GM20000 (cell line): Measurements from ENCODE around the gene FBXW7.

Source experiments
- DNase-seq: peaks from one replicate; pipeline ENCODE4 v3.0.0; 2012; ENCODE audit warnings: low spot score
- TF ChIP-seq, protein P1 (sequence below): IDR thresholded peaks from 2 replicates; pipeline ENCODE4 v1.5.1; 2012; ENCODE audit warnings: mild to moderate bottlenecking, control low read depth; ENCODE audit errors: extremely low read depth, missing control alignments

Gene FBXW7

DNA sequence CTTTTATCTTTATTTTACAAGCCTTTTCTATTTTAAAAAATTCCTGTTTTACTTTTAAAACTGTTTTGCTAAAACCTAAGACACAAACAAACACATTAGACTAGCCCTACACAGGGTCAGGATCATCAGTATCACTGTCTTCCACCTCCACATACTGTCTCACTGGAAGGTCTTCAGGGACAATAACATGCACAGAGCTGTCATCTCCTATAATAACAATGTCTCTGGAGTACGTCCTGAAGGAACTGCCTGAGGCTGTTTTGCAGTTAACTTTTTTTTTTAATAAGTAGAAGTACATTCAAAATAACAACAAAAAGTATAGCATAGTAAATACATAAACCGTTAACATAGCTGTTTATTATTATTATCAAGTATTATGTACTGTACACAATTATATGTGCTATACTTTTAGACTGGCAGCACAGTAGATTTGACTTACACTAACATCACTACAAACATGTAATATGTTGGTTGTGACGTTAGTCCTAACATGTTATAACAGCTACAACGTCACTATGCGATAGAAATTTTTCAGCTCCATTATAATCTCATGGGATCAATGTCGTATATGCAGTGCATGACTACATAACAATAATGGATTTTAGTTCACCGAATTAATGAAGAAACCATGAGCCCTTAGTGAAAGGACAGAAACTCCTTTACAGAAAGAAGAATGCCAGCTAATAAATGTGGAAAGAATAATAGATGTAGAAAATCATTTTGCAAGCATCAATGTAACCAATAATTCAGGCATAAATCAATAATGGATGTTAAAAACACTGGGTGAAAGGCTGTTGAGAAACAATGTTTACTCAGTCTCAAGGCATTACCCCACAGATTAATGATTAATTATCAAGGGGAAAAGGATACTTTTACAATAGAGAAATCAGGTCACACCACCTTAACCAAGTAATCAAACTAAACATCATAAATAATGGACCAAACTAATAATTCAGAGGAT lies 49.2 kb downstream of the FBXW7 start:
- no peak for DNase-seq
- TF ChIP-seq, protein P1, sequence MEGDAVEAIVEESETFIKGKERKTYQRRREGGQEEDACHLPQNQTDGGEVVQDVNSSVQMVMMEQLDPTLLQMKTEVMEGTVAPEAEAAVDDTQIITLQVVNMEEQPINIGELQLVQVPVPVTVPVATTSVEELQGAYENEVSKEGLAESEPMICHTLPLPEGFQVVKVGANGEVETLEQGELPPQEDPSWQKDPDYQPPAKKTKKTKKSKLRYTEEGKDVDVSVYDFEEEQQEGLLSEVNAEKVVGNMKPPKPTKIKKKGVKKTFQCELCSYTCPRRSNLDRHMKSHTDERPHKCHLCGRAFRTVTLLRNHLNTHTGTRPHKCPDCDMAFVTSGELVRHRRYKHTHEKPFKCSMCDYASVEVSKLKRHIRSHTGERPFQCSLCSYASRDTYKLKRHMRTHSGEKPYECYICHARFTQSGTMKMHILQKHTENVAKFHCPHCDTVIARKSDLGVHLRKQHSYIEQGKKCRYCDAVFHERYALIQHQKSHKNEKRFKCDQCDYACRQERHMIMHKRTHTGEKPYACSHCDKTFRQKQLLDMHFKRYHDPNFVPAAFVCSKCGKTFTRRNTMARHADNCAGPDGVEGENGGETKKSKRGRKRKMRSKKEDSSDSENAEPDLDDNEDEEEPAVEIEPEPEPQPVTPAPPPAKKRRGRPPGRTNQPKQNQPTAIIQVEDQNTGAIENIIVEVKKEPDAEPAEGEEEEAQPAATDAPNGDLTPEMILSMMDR = no peak

DNA sequence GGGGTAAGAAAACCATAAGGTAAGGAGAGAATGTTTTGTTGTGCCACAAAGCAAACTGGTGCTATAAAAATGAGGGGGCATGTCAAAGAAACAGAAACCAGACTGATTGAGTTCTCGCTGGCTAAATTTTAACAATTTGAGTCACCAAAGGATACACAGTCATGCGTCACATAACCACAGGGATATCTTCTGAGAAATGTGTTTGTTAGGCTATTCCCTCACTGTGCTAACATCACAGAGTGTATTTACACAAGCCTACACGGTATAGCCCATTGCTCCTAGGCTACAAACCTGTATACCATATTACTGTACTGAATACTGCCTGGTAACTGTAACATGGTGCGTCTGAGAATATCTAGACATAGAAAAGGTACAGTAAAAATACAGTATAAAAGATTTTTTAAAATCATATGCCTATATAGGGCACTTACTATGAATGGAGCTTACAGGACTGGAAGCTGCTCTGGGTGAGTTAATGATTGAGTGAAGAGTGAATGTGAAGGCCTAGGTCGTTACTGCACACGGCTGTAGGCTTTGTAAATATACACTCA lies 50.1 kb downstream of the FBXW7 start:
- TF ChIP-seq, protein P1 = no peak
- DNase-seq = peak; percentile 36

DNA sequence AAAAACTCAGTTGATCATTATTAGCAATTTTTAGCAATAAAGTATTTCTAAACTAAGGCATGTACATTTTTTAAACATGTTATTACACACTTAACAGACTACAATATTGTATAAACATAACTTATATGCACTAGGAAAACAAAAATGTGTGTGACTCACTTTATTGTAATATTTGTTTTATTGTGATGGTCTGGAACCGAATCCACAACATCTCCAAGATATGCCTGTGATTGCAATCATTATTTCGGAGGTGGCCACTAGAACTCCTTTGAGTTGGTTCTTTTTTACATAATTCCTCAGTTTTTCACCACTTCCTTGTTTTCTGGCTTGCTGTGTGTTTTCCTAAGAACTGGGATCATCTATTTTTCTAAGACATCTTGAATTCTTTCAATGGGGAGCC lies 53.7 kb downstream of the FBXW7 start:
- DNase-seq = no peak
- TF ChIP-seq, protein P1 = no peak

DNA sequence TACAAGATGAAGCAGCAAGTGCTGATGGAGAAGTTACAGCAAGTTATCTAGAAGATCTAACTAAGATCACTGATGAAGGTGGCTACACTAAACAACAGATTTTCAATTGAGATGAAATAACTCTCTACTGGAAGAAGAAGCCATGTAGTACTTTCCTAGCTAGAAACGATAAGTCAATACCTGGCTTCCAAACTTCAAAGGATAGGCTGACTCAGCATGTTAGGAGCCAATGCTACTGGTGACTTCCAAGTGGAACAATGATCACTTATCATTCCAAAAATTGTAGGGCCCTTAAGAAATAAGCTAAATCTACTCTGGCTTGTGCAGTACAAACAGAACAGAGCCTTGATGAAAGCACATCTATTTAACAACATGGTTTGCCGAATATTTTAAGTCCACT lies 55.0 kb downstream of the FBXW7 start:
- TF ChIP-seq, protein P1 = no peak
- no peak for DNase-seq

DNA sequence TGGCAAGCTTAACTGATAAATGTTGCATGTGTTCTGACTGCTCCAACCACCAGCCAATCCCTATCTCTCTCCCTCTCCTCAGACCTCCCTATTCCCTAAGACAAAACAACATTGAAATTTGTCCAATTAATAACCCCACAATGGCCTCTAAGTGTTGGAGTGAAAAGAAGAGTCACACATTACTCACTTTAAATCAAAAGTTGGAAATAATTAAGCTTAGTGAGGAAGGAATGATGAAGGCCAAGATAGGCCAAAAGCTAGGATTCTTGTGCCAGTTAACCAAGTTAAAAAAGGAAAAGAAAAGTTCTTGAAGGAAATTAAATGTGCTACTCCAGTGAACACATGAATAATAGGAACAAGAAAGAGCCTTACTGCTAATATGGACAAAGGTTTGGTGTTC lies 55.6 kb downstream of the FBXW7 start:
- no peak for DNase-seq
- TF ChIP-seq, protein P1 = no peak

DNA sequence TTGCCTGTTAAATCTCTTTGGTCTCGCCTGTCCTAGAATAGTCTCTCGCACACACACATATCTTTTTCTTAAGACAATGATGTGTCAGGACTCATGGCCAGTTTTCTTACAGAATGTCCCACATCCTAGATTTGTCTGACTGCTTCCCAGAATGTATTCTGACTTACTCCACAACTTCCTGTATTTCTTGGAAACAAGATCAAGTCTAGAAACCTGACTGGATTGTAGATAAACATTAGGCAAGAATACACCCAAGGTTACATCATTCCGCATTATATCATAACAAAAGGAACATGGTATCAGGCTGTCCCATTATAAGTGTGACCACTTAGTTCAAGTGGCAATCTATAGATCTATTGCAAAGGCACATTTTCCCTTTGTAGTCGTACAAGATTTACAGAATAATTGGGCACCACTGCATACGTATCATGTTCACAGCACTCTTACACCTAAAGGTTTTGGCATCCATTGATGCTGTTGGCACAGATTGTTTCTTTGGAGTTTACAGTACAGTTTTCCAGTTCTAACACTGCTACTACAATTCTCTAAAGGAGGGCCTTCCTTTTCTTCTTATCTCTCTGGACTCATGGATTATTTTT lies 56.4 kb downstream of the FBXW7 start:
- DNase-seq = no peak
- TF ChIP-seq, protein P1 = no peak
